Caco-2 (cell line): ENCODE measurements around the gene TCIRG1. TPM values are rescaled to one million over a fixed set of nuclear protein-coding genes. Genes with fewer than 3 reads are reported as not detected.

Experiments
- BruUV-seq: library from RNA; stranded (reverse); fragments of 400-500 nt; replicated peaks from 2 replicates; lab custom pipeline; 2021; lab: Mats Ljungman, UMichigan
- CTCF ChIA-PET: fragments of 300-600 bp; sonication (Branson Sonifier 250); formaldehyde crosslinking; loops from one replicate; lab custom pipeline; 2022; ENCODE audit warnings: antibody characterized with exemption; lab: Charles Lee
- POLR2A ChIA-PET: fragments of 300-600 bp; sonication (Branson Sonifier 250); formaldehyde crosslinking; loops from one replicate; lab custom pipeline; 2022; ENCODE audit warnings: antibody characterized with exemption; lab: Charles Lee
- DNase-seq, 2 experiments: peaks; one replicate each; pipeline versions ENCODE4 v3.0.0 to v3.0.0-alpha.2; 2020 to 2022
- H3K27me3 ChIP-seq: replicated peaks from 2 replicates; pipeline ENCODE4 v1.6.0; 2011; ENCODE audit warnings: low read length; ENCODE audit not compliant: control insufficient read depth, insufficient read depth
- H3K36me3 ChIP-seq: 2 replicates; pipeline ENCODE4 v1.5.1; 2011; ENCODE audit warnings: low read length; ENCODE audit not compliant: control insufficient read depth, insufficient read depth
- H3K4me1 ChIP-seq: fragments of 250-450 bp; sonication (Bioruptor Pico); 2 replicates; pipeline ENCODE4 v1.5.1; 2020; ENCODE audit warnings: mild to moderate bottlenecking
- H3K4me3 ChIP-seq: 2 replicates; pipeline ENCODE4 v1.5.1; 2011; ENCODE audit warnings: low read depth, mild to moderate bottlenecking, control low read depth, low read length
- H3K9me3 ChIP-seq: fragments of 250-450 bp; sonication (Bioruptor Pico); 2 replicates; pipeline ENCODE4 v1.5.1; 2020; ENCODE audit warnings: mild to moderate bottlenecking, moderate library complexity
- H3K27ac Mint-ChIP-seq: one replicate; pipeline ENCODE4 v1.8.0; 2022; ENCODE audit warnings: mixed read lengths; ENCODE audit not compliant: unreplicated experiment
- H3K27me3 Mint-ChIP-seq: one replicate; pipeline ENCODE4 v1.8.0; 2022; ENCODE audit warnings: mixed read lengths; ENCODE audit not compliant: insufficient read depth, unreplicated experiment
- H3K36me3 Mint-ChIP-seq: one replicate; pipeline ENCODE4 v1.8.0; 2022; ENCODE audit warnings: mild to moderate bottlenecking, mixed read lengths; ENCODE audit not compliant: insufficient read depth, unreplicated experiment
- H3K4me1 Mint-ChIP-seq: one replicate; pipeline ENCODE4 v1.8.0; 2022; ENCODE audit warnings: low read depth, mixed read lengths; ENCODE audit not compliant: unreplicated experiment
- H3K4me3 Mint-ChIP-seq: one replicate; pipeline ENCODE4 v1.8.0; 2022; ENCODE audit warnings: mild to moderate bottlenecking, moderate library complexity, mixed read lengths; ENCODE audit not compliant: unreplicated experiment
- H3K9me3 Mint-ChIP-seq: one replicate; pipeline ENCODE4 v1.8.0; 2022; ENCODE audit warnings: mixed read lengths; ENCODE audit not compliant: unreplicated experiment
- CTCF ChIP-seq, 2 experiments: fragments of 200-600 bp in 1 of 2; IDR thresholded peaks; 1 replicate in 1 of 2; 2 replicates in 1 of 2; pipeline versions ENCODE4 v1.5.1 to v1.8.0; 2011 to 2022; ENCODE audit warnings: antibody characterized with exemption in 1 of 2, control low read depth in 1 of 2, inconsistent platforms in 1 of 2, low read depth in 1 of 2, low read length in 1 of 2, mild to moderate bottlenecking in 1 of 2, moderate library complexity in 1 of 2; ENCODE audit not compliant: insufficient read depth in 1 of 2, severe bottlenecking in 1 of 2, unreplicated experiment in 1 of 2
- intact Hi-C: fragments of 100-400 bp; cut with micrococcal nuclease; formaldehyde crosslinking; loops from one replicate; pipeline ENCODE4 v1.10.0; 2022; ENCODE audit not compliant: unreplicated experiment
- total RNA-seq: library from RNA; stranded (reverse); gene quantifications from 2 replicates; pipeline ENCODE4 v1.2.3, GENCODE V29; 2022

Gene TCIRG1
- total RNA-seq, 1 experiment from 2014 or later: 2.7 TPM

- H3K4me1 Mint-ChIP-seq: peaks cover 30% of the 10 kb centered on the region
- ChIA-PET POLR2A (no interaction called here), CTCF (interaction anchor here (1.0 kb wide), 1 partner anchor 197 kb away, joined by 4 read pairs; no protein-coding TSS in a partner anchor)
- intact Hi-C loops: no loop called here
- no peak for DNase-seq
- Histone ChIP-seq H3K9me3 (no peaks in the 10 kb centered on the region), H3K4me3 (no peak overlapping the region), H3K27me3 (no peaks in the 10 kb centered on the region), H3K36me3 (no peaks in the 10 kb centered on the region), H3K4me1 (peaks cover 64% of the 10 kb centered on the region)
- no peaks in the 10 kb centered on the region for H3K9me3 Mint-ChIP-seq
- no peak overlapping the region for H3K4me3 Mint-ChIP-seq
- H3K27ac Mint-ChIP-seq: peak overlapping the region; percentile 64
- no TSS peak for BruUV-seq
- no peak for TF ChIP-seq CTCF (IDR thresholded peaks at IDR 0.05; ENCODE audit: insufficient read depth in 1 of 2, low read depth in 1 of 2, low read length in 1 of 2, severe bottlenecking in 1 of 2, unreplicated experiment in 1 of 2)
- H3K27me3 Mint-ChIP-seq: no peaks in the 10 kb centered on the region
- peaks cover 7% of the 10 kb centered on the region for H3K36me3 Mint-ChIP-seq
Measured at GRCh38 chr11:68012044-68012842, 26.6 kb upstream of the TCIRG1 start.

GRCh38 chr11:68012843-68013610, 25.8 kb upstream of the TCIRG1 start:
- Mint-ChIP-seq H3K27me3 (no peaks in the 10 kb centered on the region), H3K36me3 (peaks cover 7% of the 10 kb centered on the region), H3K27ac (peak overlapping the region; percentile 64), H3K4me1 (peaks cover 33% of the 10 kb centered on the region), H3K4me3 (no peak overlapping the region), H3K9me3 (no peaks in the 10 kb centered on the region)
- intact Hi-C loops: no loop called here
- Histone ChIP-seq H3K4me3 (no peak overlapping the region), H3K36me3 (no peaks in the 10 kb centered on the region), H3K27me3 (no peaks in the 10 kb centered on the region), H3K4me1 (peaks cover 67% of the 10 kb centered on the region), H3K9me3 (no peaks in the 10 kb centered on the region)
- peak; percentile 69 to 87 for DNase-seq
- BruUV-seq: no TSS peak
- CTCF ChIA-PET: interaction anchor here (1.0 kb wide), 1 partner anchor 196 kb away, joined by 4 read pairs; no protein-coding TSS in a partner anchor
- no peak for TF ChIP-seq CTCF (IDR thresholded peaks at IDR 0.05; ENCODE audit: insufficient read depth in 1 of 2, low read depth in 1 of 2, low read length in 1 of 2, severe bottlenecking in 1 of 2, unreplicated experiment in 1 of 2)
- POLR2A ChIA-PET: interaction anchor here (0.6 kb wide), 1 partner anchor 10 kb away, joined by 4 read pairs; no protein-coding TSS in a partner anchor

- no peak for DNase-seq
- H3K9me3 Mint-ChIP-seq: no peaks in the 10 kb centered on the region
- TF ChIP-seq CTCF (IDR thresholded peaks at IDR 0.05; ENCODE audit: insufficient read depth in 1 of 2, low read depth in 1 of 2, low read length in 1 of 2, severe bottlenecking in 1 of 2, unreplicated experiment in 1 of 2): no peak
- Histone ChIP-seq H3K4me1 (peaks cover 65% of the 10 kb centered on the region), H3K27me3 (no peaks in the 10 kb centered on the region), H3K36me3 (no peaks in the 10 kb centered on the region), H3K9me3 (no peaks in the 10 kb centered on the region), H3K4me3 (no peak overlapping the region)
- BruUV-seq: no TSS peak
- peaks cover 35% of the 10 kb centered on the region for H3K4me1 Mint-ChIP-seq
- POLR2A ChIA-PET: interaction anchor here (0.6 kb wide), 1 partner anchor 10 kb away, joined by 4 read pairs; no protein-coding TSS in a partner anchor
- no peak overlapping the region for H3K4me3 Mint-ChIP-seq
- intact Hi-C loops: no loop called here
- H3K27ac Mint-ChIP-seq: peak overlapping the region; percentile 64
- CTCF ChIA-PET: interaction anchor here (1.0 kb wide), 1 partner anchor 195 kb away, joined by 4 read pairs; no protein-coding TSS in a partner anchor
- no peaks in the 10 kb centered on the region for H3K27me3 Mint-ChIP-seq
- peaks cover 7% of the 10 kb centered on the region for H3K36me3 Mint-ChIP-seq
Measured at GRCh38 chr11:68013611-68014156, 25.1 kb upstream of the TCIRG1 start.
